IMR-90 (cell line): ENCODE measurements around the gene RIMBP2. TPM values are rescaled to one million over a fixed set of nuclear protein-coding genes. Genes with fewer than 3 reads are reported as not detected.

Source experiments
- ATAC-seq: fragments of 200-7000 bp; cut with Tn5 transposase; 2 replicates; pipeline ENCODE4 v1.9.1; 2020; ENCODE audit warnings: low read depth, mild to moderate bottlenecking, moderate library complexity
- BruUV-seq: library from RNA; stranded (reverse); fragments of 400-500 nt; replicated peaks from 2 replicates; lab custom pipeline; 2021; lab: Mats Ljungman, UMichigan
- CTCF ChIA-PET: fragments of 300-600 bp; formaldehyde crosslinking; extraction: SDS; loops from one replicate; lab custom pipeline; 2021; ENCODE audit warnings: antibody characterized with exemption; lab: Yijun Ruan, JAX
- POLR2A ChIA-PET: fragments of 300-600 bp; sonication (Branson Sonifier 250); formaldehyde crosslinking; loops from one replicate; lab custom pipeline; 2022; ENCODE audit warnings: antibody characterized with exemption; ENCODE audit not compliant: unreplicated experiment; lab: Charles Lee
- DNase-seq: peaks from one replicate; pipeline ENCODE4 v3.0.0; 2013
- H2AFZ ChIP-seq: replicated peaks from 2 replicates; pipeline ENCODE3; 2013; ENCODE audit warnings: low read length, mild to moderate bottlenecking; ENCODE audit not compliant: poor library complexity
- H2AK5ac ChIP-seq: 2 replicates; pipeline ENCODE4 v1.6.1; 2013; ENCODE audit warnings: low read depth, low read length, inconsistent platforms
- H2AK9ac ChIP-seq: replicated peaks from 2 replicates; pipeline ENCODE3; 2013; ENCODE audit warnings: mild to moderate bottlenecking, low read depth, low read length, moderate library complexity; ENCODE audit not compliant: poor library complexity
- H2BK120ac ChIP-seq: 2 replicates; pipeline ENCODE4 v1.6.1; 2013; ENCODE audit warnings: low read depth, low read length, inconsistent platforms
- H2BK15ac ChIP-seq: 3 replicates; pipeline ENCODE4 v1.6.1; 2013; ENCODE audit warnings: low read depth, low read length, inconsistent platforms
- H2BK20ac ChIP-seq: 2 replicates; pipeline ENCODE4 v1.6.1; 2013; ENCODE audit warnings: low read depth, mild to moderate bottlenecking, inconsistent platforms, low read length, moderate library complexity
- H2BK5ac ChIP-seq: 2 replicates; pipeline ENCODE4 v1.6.1; 2013; ENCODE audit warnings: mild to moderate bottlenecking, low read depth, low read length, inconsistent platforms; ENCODE audit not compliant: poor library complexity, severe bottlenecking
- H3K14ac ChIP-seq: replicated peaks from 2 replicates; pipeline ENCODE4 v1.6.1; 2013; ENCODE audit warnings: low read depth, low read length, inconsistent platforms
- H3K18ac ChIP-seq: 2 replicates; pipeline ENCODE4 v1.6.1; 2013; ENCODE audit warnings: low read depth, low read length, control low read depth
- H3K23ac ChIP-seq: 2 replicates; pipeline ENCODE4 v1.6.1; 2013; ENCODE audit warnings: low read depth, low read length, inconsistent platforms
- H3K27ac ChIP-seq: 2 replicates; pipeline ENCODE4 v1.5.1; 2013; ENCODE audit warnings: mild to moderate bottlenecking, control low read depth, low read length; ENCODE audit not compliant: insufficient read depth
- H3K27me3 ChIP-seq: 2 replicates; pipeline ENCODE4 v1.6.1; 2013; ENCODE audit warnings: low read length; ENCODE audit not compliant: control insufficient read depth, insufficient read depth
- H3K36me3 ChIP-seq: 2 replicates; pipeline ENCODE4 v1.6.1; 2013; ENCODE audit warnings: low read length, mixed read lengths; ENCODE audit not compliant: control insufficient read depth, insufficient read depth
- H3K4ac ChIP-seq: 2 replicates; pipeline ENCODE4 v1.6.1; 2013; ENCODE audit warnings: low read depth, low read length, inconsistent platforms
- H3K4me1 ChIP-seq: 2 replicates; pipeline ENCODE4 v1.6.1; 2013; ENCODE audit warnings: low read length, mixed read lengths; ENCODE audit not compliant: control insufficient read depth, insufficient read depth
- H3K4me2 ChIP-seq: 2 replicates; pipeline ENCODE4 v1.6.1; 2013; ENCODE audit warnings: low read depth, mild to moderate bottlenecking, control low read depth, low read length, moderate library complexity
- H3K4me3 ChIP-seq: 2 replicates; pipeline ENCODE4 v1.5.1; 2013; ENCODE audit warnings: low read depth, mild to moderate bottlenecking, control low read depth, low read length, moderate library complexity; ENCODE audit not compliant: insufficient read depth
- H3K56ac ChIP-seq: 2 replicates; pipeline ENCODE4 v1.6.1; 2013; ENCODE audit warnings: low read length, inconsistent platforms; ENCODE audit not compliant: insufficient read depth; ENCODE audit errors: extremely low read depth
- H3K79me1 ChIP-seq, 2 experiments: 2 replicates each; pipeline ENCODE4 v1.6.1; 2013; ENCODE audit warnings: low read length in 2 of 2, inconsistent platforms in 1 of 2, low read depth in 1 of 2
- H3K9ac ChIP-seq: 2 replicates; pipeline ENCODE4 v1.6.1; 2013; ENCODE audit warnings: low read depth, low read length, control low read depth
- H3K9me1 ChIP-seq: 2 replicates; pipeline ENCODE4 v1.6.1; 2013; ENCODE audit warnings: low read length, inconsistent platforms; ENCODE audit not compliant: insufficient read depth
- H3K9me3 ChIP-seq: 2 replicates; pipeline ENCODE4 v1.6.1; 2013; ENCODE audit warnings: low read length; ENCODE audit not compliant: control insufficient read depth, insufficient read depth
- H4K20me1 ChIP-seq: 2 replicates; pipeline ENCODE4 v1.6.1; 2013; ENCODE audit warnings: low read length, inconsistent platforms; ENCODE audit not compliant: insufficient read depth
- H4K5ac ChIP-seq: 2 replicates; pipeline ENCODE4 v1.6.1; 2013; ENCODE audit warnings: mild to moderate bottlenecking, low read depth, low read length, control low read depth
- H4K8ac ChIP-seq, 2 experiments: 2 replicates each; pipeline ENCODE4 v1.6.1; 2013; ENCODE audit warnings: low read depth in 2 of 2, low read length in 2 of 2, control low read depth in 1 of 2, inconsistent platforms in 1 of 2
- H4K91ac ChIP-seq: 2 replicates; pipeline ENCODE4 v1.6.1; 2013; ENCODE audit warnings: low read depth, low read length, inconsistent platforms; ENCODE audit not compliant: insufficient read depth
- BHLHE40 ChIP-seq: fragments of 150-350 bp; IDR thresholded peaks from 2 replicates; pipeline ENCODE4 v1.6.1; 2016; ENCODE audit warnings: mild to moderate bottlenecking, low read depth, low read length
- CEBPB ChIP-seq: IDR thresholded peaks from 2 replicates; pipeline ENCODE4 v1.6.1; 2012; ENCODE audit warnings: low read depth, low read length, improper control_type of control experiment
- CHD1 ChIP-seq: IDR thresholded peaks from 2 replicates; pipeline ENCODE4 v1.6.1; 2012; ENCODE audit warnings: low read depth, low read length, improper control_type of control experiment
- CTCF ChIP-seq: conservative IDR thresholded peaks from 2 replicates; pipeline ENCODE4 v1.5.1; 2012; ENCODE audit warnings: mild to moderate bottlenecking, low read depth, low read length, improper control_type of control experiment
- ELK1 ChIP-seq: fragments of 150-350 bp; IDR thresholded peaks from 2 replicates; pipeline ENCODE4 v1.6.1; 2016; ENCODE audit warnings: low read depth, mild to moderate bottlenecking, low read length, moderate library complexity, borderline replicate concordance
- FOS ChIP-seq: fragments of 150-350 bp; IDR thresholded peaks from 2 replicates; pipeline ENCODE4 v1.6.1; 2016; ENCODE audit warnings: low read depth, low read length
- MAFK ChIP-seq: IDR thresholded peaks from 2 replicates; pipeline ENCODE4 v1.6.1; 2012; ENCODE audit warnings: low read depth, low read length, improper control_type of control experiment
- MAZ ChIP-seq: IDR thresholded peaks from 2 replicates; pipeline ENCODE4 v1.6.1; 2012; ENCODE audit warnings: low read depth, mild to moderate bottlenecking, low read length, improper control_type of control experiment, moderate library complexity, borderline replicate concordance
- NFE2L2 ChIP-seq: fragments of 150-350 bp; IDR thresholded peaks from 2 replicates; pipeline ENCODE4 v1.6.1; 2016; ENCODE audit warnings: low read depth, mild to moderate bottlenecking, low read length
- POLR2A ChIP-seq: IDR thresholded peaks from 2 replicates; pipeline ENCODE4 v1.6.1; 2012; ENCODE audit warnings: mild to moderate bottlenecking, low read depth, low read length
- RFX5 ChIP-seq: IDR thresholded peaks from 2 replicates; pipeline ENCODE4 v1.8.0; 2012; ENCODE audit warnings: low read depth, mild to moderate bottlenecking, low read length, moderate library complexity
- SMC3 ChIP-seq: fragments of 150-350 bp; IDR thresholded peaks from 2 replicates; pipeline ENCODE4 v1.6.1; 2016; ENCODE audit warnings: low read depth, mild to moderate bottlenecking, antibody characterized with exemption, low read length, moderate library complexity
- USF2 ChIP-seq: fragments of 150-350 bp; IDR thresholded peaks from 2 replicates; pipeline ENCODE4 v1.6.1; 2017; ENCODE audit warnings: mild to moderate bottlenecking, antibody characterized with exemption, low read length, low read depth
- WGBS, 2 experiments: methylation state at CpG; one replicate each; pipeline versions ENCODE4 v1.1.5 to v1.1.7; 2013; ENCODE audit warnings: missing lambda C conversion rate in 2 of 2; ENCODE audit not compliant: insufficient read length in 1 of 2; ENCODE audit errors: extremely low coverage in 2 of 2; 5-methylcytosine and 5-hydroxymethylcytosine counted together
- dilution Hi-C: fragments of 300-500 bp; cut with HindIII; formaldehyde crosslinking; loops from one replicate; pipeline ENCODE4 v1.14.3; 2018; ENCODE audit warnings: low sequenced_read_pairs; ENCODE audit not compliant: unreplicated experiment
- in situ Hi-C: fragments of 300-500 bp; cut with MboI; formaldehyde crosslinking; loops from 3 replicates; pipeline ENCODE4 v1.14.3; 2019; ENCODE audit warnings: low sequenced_read_pairs, inconsistent platforms, mixed read lengths
- intact Hi-C: fragments of 100-400 bp; cut with micrococcal nuclease; formaldehyde crosslinking; loops from 2 replicates; pipeline ENCODE4 v1.10.0; 2022
- polyA plus RNA-seq, 3 experiments: library from polyadenylated mRNA; depleted of rRNA; stranded (reverse); fragments of >200 nt; gene quantifications; 2 replicates each; pipeline ENCODE4 v1.2.3, GENCODE V29; 2012; ENCODE audit warnings: low replicate concordance in 1 of 3
- total RNA-seq: library from RNA; depleted of rRNA; stranded (reverse); fragments of >200 nt; gene quantifications from 2 replicates; pipeline ENCODE4 v1.2.3, GENCODE V29; 2012

Gene RIMBP2
- total and polyA plus RNA-seq, 2 of the 4 experiments (the other 2 are of a cell fraction), result not detected

GRCh38 chr12:130557886-130558765, 158.0 kb downstream of the RIMBP2 start (continued):
- TF ChIP-seq BHLHE40, result no peak

- H3K9me3 ChIP-seq, result peaks cover 31% of the 10 kb centered on the region
- H3K4me2 ChIP-seq, result no peak overlapping the region
- ChIA-PET POLR2A (no interaction called here), CTCF (no interaction called here)
- no peak overlapping the region for H2BK15ac ChIP-seq
- H3K14ac ChIP-seq, result no peak overlapping the region
- no peak for TF ChIP-seq RFX5
- TF ChIP-seq CTCF, result no peak
- no peak for TF ChIP-seq MAFK
- TF ChIP-seq CHD1, result no peak
- no peak for TF ChIP-seq CEBPB
- no peak for TF ChIP-seq ELK1
- TF ChIP-seq NFE2L2, result no peak
- TF ChIP-seq POLR2A, result no peak
- no peak for TF ChIP-seq USF2
- no peak for TF ChIP-seq FOS
- no peak for TF ChIP-seq MAZ
- TF ChIP-seq SMC3, result no peak
- H2AFZ ChIP-seq, result no peak overlapping the region
- WGBS, 2 experiments, result no CpG with 5 or more reads among the region's 9 CpGs
- H3K27me3 ChIP-seq, result no peaks in the 10 kb centered on the region
- no peaks in the 10 kb centered on the region for H4K20me1 ChIP-seq
- H3K27ac ChIP-seq, result no peak overlapping the region
- H4K8ac ChIP-seq, result no peak overlapping the region
- H2BK120ac ChIP-seq, result no peak overlapping the region
- no peak overlapping the region for H3K4me3 ChIP-seq
- H3K18ac ChIP-seq, result no peak overlapping the region
- intact Hi-C loops (no loop called here), in situ Hi-C loops (no loop called here), dilution Hi-C loops (no loop called here)
- H2AK9ac ChIP-seq, result no peak overlapping the region
- no peaks in the 10 kb centered on the region for H3K9me1 ChIP-seq
- no peak overlapping the region for H3K9ac ChIP-seq
- no peaks in the 10 kb centered on the region for H3K36me3 ChIP-seq
- no peaks in the 10 kb centered on the region for H3K79me1 ChIP-seq
- no peak overlapping the region for H2BK20ac ChIP-seq
- H3K56ac ChIP-seq, result no peak overlapping the region
- no peak overlapping the region for H4K91ac ChIP-seq
- no TSS peak for BruUV-seq
- H2AK5ac ChIP-seq, result no peak overlapping the region
- DNase-seq (no peak), ATAC-seq (no peak)
- H3K23ac ChIP-seq, result no peak overlapping the region
- H3K4me1 ChIP-seq, result no peaks in the 10 kb centered on the region
- no peak overlapping the region for H3K4ac ChIP-seq
- no peak overlapping the region for H4K5ac ChIP-seq
- no peak overlapping the region for H2BK5ac ChIP-seq
Observed at GRCh38 chr12:130557201-130557600, 158.9 kb downstream of the RIMBP2 start.
